Psoas muscle (tissue), 8 donors: ENCODE results near the gene ZFP14. TPM values are rescaled to one million over a fixed set of nuclear protein-coding genes. Genes with fewer than 3 reads are reported as not detected.
"Not testable (repeated sequence)": the region's sequence is repeated elsewhere in the genome, so short reads cannot be mapped to it uniquely, and the experiment has no call there.

ENCODE experiments used
- ATAC-seq, 4 donors: fragments of 200-7000 bp; cut with Tn5 transposase; one replicate each; pipeline ENCODE4 v1.9.1; 2020; ENCODE audit warnings: moderate library complexity in 3 of 4, mild to moderate bottlenecking in 2 of 4
- DNase-seq, 2 donors: peaks; one replicate each; pipeline ENCODE4 v3.0.0-alpha.2; 2020
- H3K27ac ChIP-seq: fragments of 200-600 bp; one replicate; pipeline ENCODE4 v1.8.0; 2022
- H3K27me3 ChIP-seq, 3 donors: fragments of 200-600 bp in 1 of 3; one replicate each; pipeline versions ENCODE4 v1.6.1 to v1.8.0; 2013 to 2022; ENCODE audit warnings: low read length in 2 of 3, mild to moderate bottlenecking in 2 of 3, moderate library complexity in 1 of 3; ENCODE audit not compliant: insufficient read depth in 3 of 3
- H3K36me3 ChIP-seq, 2 donors: fragments of 200-600 bp in 1 of 2; one replicate each; pipeline versions ENCODE4 v1.6.1 to v1.8.0; 2013 to 2022; ENCODE audit warnings: low read depth in 1 of 2, mild to moderate bottlenecking in 1 of 2, moderate library complexity in 1 of 2; ENCODE audit not compliant: insufficient read depth in 1 of 2
- H3K4me1 ChIP-seq: fragments of 200-600 bp; one replicate; pipeline ENCODE4 v1.8.0; 2022
- H3K4me3 ChIP-seq: fragments of 200-600 bp; one replicate; pipeline ENCODE4 v1.8.0; 2022; ENCODE audit warnings: mild to moderate bottlenecking
- H3K9me3 ChIP-seq: fragments of 200-600 bp; one replicate; pipeline ENCODE4 v1.8.0; 2022
- CTCF ChIP-seq: fragments of 200-600 bp; IDR thresholded peaks from one replicate; pipeline ENCODE4 v1.8.0; 2022; ENCODE audit warnings: antibody characterized with exemption
- WGBS, 3 donors: extraction: QIAGEN DNeasy Blood & Tissue Kit; methylation state at CpG; one replicate each; pipeline versions ENCODE4 v1.1.6 to v1.1.7; 2013; 5-methylcytosine and 5-hydroxymethylcytosine counted together
- intact Hi-C, 2 donors: fragments of 100-400 bp; cut with DNase I; formaldehyde crosslinking; loops; one replicate each; pipeline versions ENCODE4 v1.11.0 to v1.14.2; 2022
- polyA plus RNA-seq, 3 donors: library from polyadenylated mRNA; stranded (reverse); fragments of 200-250 nt; gene quantifications; one replicate each; pipeline ENCODE4 v1.2.3, GENCODE V29; 2013
- total RNA-seq, 4 donors: library from RNA; stranded (reverse); fragmentation: NEBNext Ultra II Directional in 2 of 4; extraction: Animal tissue kit (Norgen Biotek cat#: 25700) in 2 of 4; gene quantifications; one replicate each; pipeline versions ENCODE4 v1.2.1 to v1.2.4, GENCODE V29; 2021 to 2023
- donor health status: healthy with polysubstance abuse.
- donor health status: DM: no; HTN: no; CAD: no; lungs with moderate emphysema.
- donor health status: Bipolar disorder and iron deficiency.
- donor health status: healthy.
- donor health status: DM: yes; HTN: yes; CAD: no.
- donor health status: DM: no; HTN: no; CAD: no.
- donor health status: DM: no; HTN: no; CAD: no.
- donor health status: DM: yes; HTN: yes; CAD: no.

The ZFP14 gene
- total and polyA plus RNA-seq, 7 donors, result 0.24 to 3.5 (median 0.87) TPM

- DNase-seq, result no peak
- intact Hi-C loops, result no loop called here
- no peak for TF ChIP-seq CTCF
- Histone ChIP-seq H3K4me1 (no peaks in the 10 kb centered on the region), H3K36me3 (peaks cover 3 to 37% of the 10 kb centered on the region in 2 donors), H3K27ac (no peak overlapping the region), H3K27me3 (peaks cover 0 to 4% (median 0%) of the 10 kb centered on the region in 3 donors), H3K4me3 (no peak overlapping the region), H3K9me3 (peaks cover 86% of the 10 kb centered on the region)
- no peak for ATAC-seq
- WGBS, 3 donors, result 95 to 98% (median 95%) methylated on average over 10 of the region's 10 CpGs
Observed at GRCh38 chr19:36340786-36341372, 38.1 kb downstream of the ZFP14 start.

GRCh38 chr19:36331353-36332228 lies 47.4 kb downstream of the ZFP14 start:
- Histone ChIP-seq H3K36me3 (peaks cover 0 to 27% of the 10 kb centered on the region in 2 donors), H3K4me1 (no peaks in the 10 kb centered on the region), H3K27ac (peak overlapping the region; percentile 34), H3K27me3 (no peaks in the 10 kb centered on the region), H3K9me3 (peaks cover 15% of the 10 kb centered on the region), H3K4me3 (peak overlapping the region; percentile 88)
- peak; percentile 78 to 83 for DNase-seq
- peak; percentile 99 to 100 (median 100) for ATAC-seq
- intact Hi-C loops, result no loop called here
- WGBS, 3 donors, result 1% methylated on average over 43 of the region's 43 CpGs
- TF ChIP-seq CTCF, result peak; percentile 10

- TF ChIP-seq CTCF, result no peak
- no peaks in the 10 kb centered on the region for H3K4me1 ChIP-seq
- peak overlapping the region; percentile 88 for H3K4me3 ChIP-seq
- DNase-seq (no peak), ATAC-seq (no peak)
- intact Hi-C loops, result no loop called here
- H3K27ac ChIP-seq, result no peak overlapping the region
- H3K9me3 ChIP-seq, result peaks cover 9% of the 10 kb centered on the region
- peaks cover 0 to 36% of the 10 kb centered on the region in 2 donors for H3K36me3 ChIP-seq
- 83 to 87% (median 86%) methylated on average over 19 of the region's 19 CpGs for WGBS, 3 donors
- H3K27me3 ChIP-seq, result no peaks in the 10 kb centered on the region
Observed at GRCh38 chr19:36330216-36330615, 48.8 kb downstream of the ZFP14 start.

GRCh38 chr19:36329534-36329933 lies 49.5 kb downstream of the ZFP14 start:
- H3K4me1 ChIP-seq, H3K4me3 ChIP-seq, H3K27ac ChIP-seq, DNase-seq, intact Hi-C loops, H3K27me3 ChIP-seq, H3K9me3 ChIP-seq, ATAC-seq: not testable (repeated sequence)
- 90 to 95% (median 94%) methylated on average over 16 of the region's 16 CpGs for WGBS, 3 donors
- peaks cover 0 to 40% of the 10 kb centered on the region in 2 donors for H3K36me3 ChIP-seq

GRCh38 chr19:36326649-36327048 lies 52.4 kb downstream of the ZFP14 start:
- H3K9me3 ChIP-seq, intact Hi-C loops, ATAC-seq: not testable (repeated sequence)

GRCh38 chr19:36315164-36315563 lies 63.8 kb downstream of the ZFP14 start:
- intact Hi-C loops, H3K27me3 ChIP-seq: not testable (repeated sequence)

More at GRCh38 chr19:36326649-36327048, 52.4 kb downstream of the ZFP14 start:
- H3K36me3 ChIP-seq, result peaks cover 0 to 40% of the 10 kb centered on the region in 2 donors
- H3K4me1 ChIP-seq, H3K27ac ChIP-seq, DNase-seq, H3K27me3 ChIP-seq, H3K4me3 ChIP-seq: not testable (repeated sequence)
- 77 to 88% (median 78%) methylated on average over 10 of the region's 10 CpGs for WGBS, 3 donors

GRCh38 chr19:36314053-36314452 lies 64.9 kb downstream of the ZFP14 start:
- H3K4me3 ChIP-seq, ATAC-seq, H3K4me1 ChIP-seq, H3K27me3 ChIP-seq, H3K36me3 ChIP-seq, DNase-seq, intact Hi-C loops, H3K27ac ChIP-seq, H3K9me3 ChIP-seq: not testable (repeated sequence)
- 94 to 100% (median 94%) methylated on average over 3 to 5 of the region's 5 CpGs for WGBS, 3 donors

More at GRCh38 chr19:36315164-36315563, 63.8 kb downstream of the ZFP14 start:
- H3K4me1 ChIP-seq, ATAC-seq, H3K36me3 ChIP-seq, H3K4me3 ChIP-seq, H3K9me3 ChIP-seq, H3K27ac ChIP-seq, DNase-seq: not testable (repeated sequence)
- WGBS, 3 donors, result no CpG with 5 or more reads among the region's 1 CpG

- H3K27ac ChIP-seq, H3K9me3 ChIP-seq, intact Hi-C loops, H3K4me3 ChIP-seq, H3K36me3 ChIP-seq, H3K4me1 ChIP-seq, DNase-seq, ATAC-seq, H3K27me3 ChIP-seq: not testable (repeated sequence)
- WGBS, 3 donors, result 86 to 96% (median 94%) methylated on average over 6 to 16 of the region's 26 CpGs
Observed at GRCh38 chr19:36311098-36311760, 67.8 kb downstream of the ZFP14 start.
